DMS53 (cell line): ENCODE data around the gene ARHGEF28.

ENCODE experiments used
- DNase-seq: peaks from one replicate; lab custom pipeline; 2025; lab: John Stamatoyannopoulos, UW

The ARHGEF28 gene

DNA sequence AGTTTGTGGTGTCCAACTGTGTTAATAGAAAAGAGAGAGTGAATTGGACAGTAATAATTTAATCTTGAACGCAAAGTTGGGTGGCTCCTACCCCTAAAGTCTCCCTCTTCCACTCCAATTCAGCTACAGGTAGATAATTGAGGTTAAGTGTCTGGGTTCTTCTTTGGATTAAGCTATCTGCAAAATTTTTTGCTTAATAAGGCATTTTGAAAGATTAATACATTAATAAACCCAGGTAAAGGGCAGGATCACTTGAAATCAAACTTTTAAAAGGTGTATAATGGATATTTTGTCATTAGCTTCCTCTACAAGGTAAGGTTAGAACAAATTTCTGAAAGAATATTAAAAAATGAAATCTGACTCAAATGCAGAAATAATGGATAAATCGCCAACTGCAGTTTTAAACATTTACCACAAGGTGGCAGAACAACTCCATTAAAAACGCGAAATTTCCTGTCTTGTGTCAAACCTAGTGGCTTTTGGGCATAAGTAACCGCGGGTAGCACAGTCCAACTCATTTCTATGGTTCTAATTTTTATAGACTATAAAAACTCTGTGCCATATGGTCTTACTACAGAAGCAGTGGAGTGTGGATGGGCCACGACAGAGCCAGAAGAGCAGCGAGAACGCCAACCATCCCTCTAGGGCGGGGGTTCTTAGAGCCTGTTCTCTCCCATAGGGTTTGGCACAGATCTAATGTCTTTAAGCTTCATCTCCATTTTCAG is 276.5 kb downstream of the ARHGEF28 start:
- peak; percentile 73 for DNase-seq

DNA sequence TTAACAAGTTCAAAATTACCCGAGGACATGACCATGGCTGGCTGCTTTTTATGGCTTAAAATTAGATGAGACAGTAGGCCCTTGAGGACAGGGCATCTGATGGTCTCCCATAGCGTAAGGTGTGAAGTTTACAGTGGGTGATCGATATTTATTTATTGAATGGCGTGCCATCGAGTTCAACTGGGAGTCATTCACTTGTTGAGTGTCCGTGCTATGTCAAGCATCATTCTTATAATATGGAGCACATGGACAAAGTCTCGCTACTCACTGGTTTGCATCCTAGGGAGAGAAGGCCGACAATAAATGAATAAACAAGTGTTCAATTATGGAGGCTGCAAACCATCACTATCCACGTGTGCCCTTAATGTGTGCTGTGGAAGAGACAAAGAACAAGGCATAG is 277.2 kb downstream of the ARHGEF28 start:
- no peak for DNase-seq

DNA sequence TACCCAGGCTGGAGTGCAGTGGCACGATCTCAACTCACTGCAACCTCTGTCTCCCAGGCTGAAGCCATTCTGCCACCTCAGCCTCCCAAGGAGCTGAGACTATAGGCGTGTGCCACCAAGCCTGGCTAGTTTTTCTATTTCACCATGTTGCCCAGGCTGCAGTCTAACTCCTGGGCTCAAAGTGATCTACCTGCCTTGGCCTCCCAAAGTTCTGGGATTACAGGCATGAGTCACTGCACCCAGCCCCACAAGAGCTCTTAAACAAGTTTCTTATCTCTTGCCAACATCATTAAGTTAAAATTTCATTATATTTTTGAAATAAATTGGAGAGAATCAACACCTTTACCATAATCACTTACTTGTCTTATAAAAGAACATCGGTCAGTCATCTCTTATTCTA is 280.3 kb downstream of the ARHGEF28 start:
- DNase-seq = no peak

DNA sequence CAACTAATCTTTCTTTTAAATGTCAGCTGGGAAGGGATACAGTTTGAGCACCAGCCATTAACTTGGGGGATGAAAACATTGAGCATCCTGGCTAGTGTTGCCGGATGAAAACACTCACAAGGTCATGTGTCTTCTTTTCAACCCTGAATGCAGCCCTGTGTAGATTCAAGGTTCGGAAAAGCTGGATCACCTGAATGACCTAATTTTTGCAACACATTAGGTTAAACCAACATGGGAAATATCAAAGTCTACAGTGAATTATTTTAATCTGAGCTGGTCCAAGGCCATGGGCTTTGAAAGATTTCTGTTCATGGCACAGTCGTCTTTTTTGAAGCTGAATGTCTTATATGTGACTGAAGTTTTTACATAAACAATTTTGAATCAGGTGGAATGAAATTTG is 281.2 kb downstream of the ARHGEF28 start:
- no peak for DNase-seq

DNA sequence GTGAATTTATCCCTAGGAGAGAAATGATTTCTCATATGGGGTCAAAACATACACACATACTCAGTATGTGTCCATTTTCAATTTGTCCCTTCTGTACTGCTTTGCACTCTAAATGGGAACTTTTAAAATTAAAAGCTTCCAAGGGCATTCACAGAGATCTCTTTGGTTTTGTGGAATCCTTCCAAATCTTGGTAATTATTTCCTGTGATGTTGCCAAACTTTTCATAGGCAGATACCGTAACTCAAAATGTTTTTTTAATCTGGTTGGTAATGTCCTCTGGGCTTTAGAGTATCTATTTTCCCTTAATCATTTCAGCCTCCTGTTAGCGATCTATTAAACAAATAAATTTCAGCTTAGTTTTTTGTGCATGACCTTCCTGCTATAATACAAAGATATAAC is 282.4 kb downstream of the ARHGEF28 start:
- no peak for DNase-seq

DNA sequence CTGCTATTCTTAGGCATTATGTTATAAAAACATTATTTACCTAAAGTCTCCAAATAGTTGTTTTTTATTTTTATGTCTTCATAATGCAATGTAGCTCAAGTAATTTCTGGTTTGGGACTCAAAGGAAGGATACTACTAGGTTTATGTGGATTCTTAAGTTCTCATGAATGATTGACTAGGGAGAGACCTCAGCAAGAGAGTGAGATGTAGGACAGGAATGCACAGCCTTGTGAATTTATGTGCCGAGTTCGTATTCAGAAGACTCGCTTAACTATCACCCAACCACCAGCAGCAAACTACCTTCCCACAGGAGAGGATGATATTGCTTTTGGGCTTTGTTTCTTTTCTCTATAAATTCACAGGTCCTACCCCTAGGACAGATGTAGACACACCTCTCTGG is 282.9 kb downstream of the ARHGEF28 start:
- DNase-seq = no peak

DNA sequence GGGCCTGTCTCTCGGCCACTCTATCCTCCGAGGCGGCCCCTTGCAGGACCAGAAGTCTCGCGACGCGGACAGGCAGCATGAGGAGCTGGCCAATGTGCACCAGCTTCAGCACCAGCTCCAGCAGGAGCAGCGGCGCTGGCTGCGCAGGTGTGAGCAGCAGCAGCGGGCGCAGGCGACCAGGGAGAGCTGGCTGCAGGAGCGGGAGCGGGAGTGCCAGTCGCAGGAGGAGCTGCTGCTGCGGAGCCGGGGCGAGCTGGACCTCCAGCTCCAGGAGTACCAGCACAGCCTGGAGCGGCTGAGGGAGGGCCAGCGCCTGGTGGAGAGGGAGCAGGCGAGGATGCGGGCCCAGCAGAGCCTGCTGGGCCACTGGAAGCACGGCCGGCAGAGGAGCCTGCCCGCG is 283.5 kb downstream of the ARHGEF28 start:
- no peak for DNase-seq

DNA sequence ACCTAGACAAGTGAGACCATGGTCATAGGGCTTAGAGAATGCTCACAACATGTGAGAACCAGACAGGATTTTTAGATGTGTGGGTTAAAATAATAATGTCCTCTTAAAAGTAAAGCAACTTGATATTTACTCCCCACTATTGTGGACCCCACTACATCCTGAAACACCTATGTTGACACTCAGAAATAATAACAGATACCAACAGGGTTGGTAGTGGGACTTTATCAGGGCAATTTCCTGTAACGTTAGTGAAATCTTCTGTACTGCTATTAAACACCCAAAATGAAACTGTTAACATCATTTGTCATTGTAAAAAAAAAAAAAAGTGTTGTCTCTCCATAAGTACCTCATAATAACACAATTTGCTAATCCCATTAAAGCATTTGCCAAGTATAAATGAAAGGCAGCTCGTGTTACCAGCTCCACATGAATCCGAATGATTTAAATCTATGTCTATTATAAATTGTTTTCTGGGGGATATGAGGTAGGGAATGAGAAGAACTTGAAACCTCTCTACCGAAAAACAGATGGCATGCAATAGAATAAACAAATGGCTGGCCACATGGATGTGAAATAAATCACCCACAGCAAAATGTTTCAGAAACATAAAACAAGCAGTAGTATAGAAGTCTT is 285.9 kb downstream of the ARHGEF28 start:
- no peak for DNase-seq

DNA sequence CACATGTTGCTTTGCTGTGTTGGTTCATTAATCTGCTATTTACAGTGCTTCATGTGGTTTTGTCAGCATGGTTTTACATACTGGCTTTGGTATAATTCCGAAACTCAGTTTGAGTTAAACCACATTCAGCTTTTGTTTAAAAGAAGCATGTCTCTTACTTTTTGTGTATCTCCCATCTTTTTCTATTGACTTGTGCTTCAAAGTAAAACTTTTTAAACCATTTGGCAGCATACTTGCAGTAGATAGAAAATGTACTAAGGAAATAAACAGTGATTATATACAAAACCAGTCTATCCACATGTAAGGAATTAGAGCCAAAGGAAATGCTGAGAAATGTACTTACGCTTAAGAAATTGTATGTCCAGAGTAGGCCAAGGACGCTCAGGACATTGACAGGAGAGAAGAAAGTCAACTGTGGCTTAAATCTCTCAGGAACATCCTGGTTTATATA is 286.9 kb downstream of the ARHGEF28 start:
- DNase-seq = no peak

DNA sequence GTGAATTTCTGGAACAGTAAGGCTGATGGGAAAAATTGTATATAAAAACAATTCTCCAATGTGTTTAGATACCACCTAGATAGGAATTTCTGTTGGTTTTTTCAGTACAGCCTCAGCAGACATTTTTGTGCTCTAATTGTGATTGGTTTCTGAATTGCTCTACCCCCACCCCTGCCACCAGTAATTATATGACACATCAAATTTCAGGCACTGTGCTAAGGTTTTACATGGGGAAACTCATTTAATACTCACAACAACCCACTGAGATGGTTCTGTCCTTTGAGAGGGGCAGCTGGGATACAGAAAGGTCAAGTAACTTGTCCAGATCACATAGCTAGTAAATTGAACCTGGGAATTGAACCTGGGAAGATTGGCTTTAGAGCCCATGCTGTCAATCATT is 288.0 kb downstream of the ARHGEF28 start:
- no peak for DNase-seq

DNA sequence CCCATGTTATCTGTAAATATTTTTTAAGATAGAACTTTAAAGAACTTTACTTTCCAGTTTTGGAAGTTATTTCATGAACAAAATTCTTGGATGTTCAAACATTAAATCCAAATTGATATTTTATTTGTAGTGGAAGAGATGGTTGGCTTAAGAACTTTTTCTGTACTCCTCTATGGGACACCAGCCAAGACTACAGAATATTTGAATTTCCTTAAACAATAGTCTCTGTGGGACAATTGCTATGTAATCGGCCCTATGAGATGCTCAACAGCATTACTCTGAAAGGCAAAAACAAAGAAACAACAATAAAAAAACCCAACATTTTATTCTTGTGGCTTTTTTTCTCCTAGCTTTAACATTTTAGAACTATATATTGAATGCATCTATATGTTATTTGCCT is 289.3 kb downstream of the ARHGEF28 start:
- no peak for DNase-seq

DNA sequence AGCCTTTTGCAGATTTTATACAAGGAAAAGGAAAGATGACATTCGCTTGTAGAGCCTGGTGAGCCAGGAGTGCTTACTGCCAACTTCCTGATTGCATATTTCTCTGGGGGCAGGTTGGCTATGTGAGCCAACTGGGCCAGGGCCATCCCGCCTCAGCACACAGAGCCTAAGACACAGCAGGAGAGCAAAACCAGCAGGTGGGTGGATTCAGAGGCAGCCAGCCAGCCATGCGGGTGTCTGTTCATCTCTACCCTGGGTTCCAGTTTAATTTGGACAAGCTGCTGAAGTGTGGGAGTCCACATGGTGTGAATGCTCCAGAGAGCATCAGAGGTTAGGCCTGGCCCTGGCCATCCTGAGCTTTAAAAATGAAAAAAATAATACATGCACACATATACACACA is 291.4 kb downstream of the ARHGEF28 start:
- DNase-seq = no peak

DNA sequence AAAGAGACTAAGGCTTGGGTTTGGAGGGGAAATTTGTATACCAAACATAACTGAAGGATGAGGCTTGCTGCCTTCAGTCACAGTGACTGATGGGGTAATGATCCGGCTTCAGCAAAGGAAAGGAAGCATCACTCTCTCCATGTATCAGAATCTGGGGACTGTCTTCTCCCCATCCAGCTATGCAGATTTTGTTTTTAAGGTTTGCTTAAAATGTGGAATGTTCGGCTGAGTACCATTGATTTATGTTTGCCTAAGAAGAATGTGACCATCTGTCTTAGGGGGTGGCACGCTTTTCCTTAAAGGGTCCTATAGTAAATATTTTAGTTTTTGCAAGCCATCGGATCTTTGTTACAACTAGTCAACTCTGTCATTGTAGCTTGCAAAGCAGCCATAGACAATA is 291.9 kb downstream of the ARHGEF28 start:
- no peak for DNase-seq

DNA sequence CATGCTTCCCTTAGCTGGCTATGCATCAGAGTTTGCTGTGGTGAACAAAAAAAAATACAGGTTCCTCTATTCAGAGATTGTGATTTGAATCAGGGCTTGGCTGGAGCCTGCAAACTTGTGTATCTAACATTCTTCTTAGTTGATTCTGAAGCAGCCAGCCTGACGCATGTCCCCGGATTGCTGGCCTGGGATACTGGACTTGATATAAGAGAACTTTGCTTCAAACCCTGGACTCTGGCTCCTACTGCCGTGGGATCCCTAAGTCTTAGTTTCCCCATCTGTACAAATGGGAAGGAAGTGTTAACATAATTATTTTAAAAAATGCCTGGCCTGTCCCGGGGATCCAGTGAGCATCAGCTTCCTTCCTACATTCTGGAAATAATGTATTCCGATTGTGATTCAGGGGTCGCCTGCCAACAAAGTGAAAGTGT is 292.8 kb downstream of the ARHGEF28 start:
- no peak for DNase-seq

DNA sequence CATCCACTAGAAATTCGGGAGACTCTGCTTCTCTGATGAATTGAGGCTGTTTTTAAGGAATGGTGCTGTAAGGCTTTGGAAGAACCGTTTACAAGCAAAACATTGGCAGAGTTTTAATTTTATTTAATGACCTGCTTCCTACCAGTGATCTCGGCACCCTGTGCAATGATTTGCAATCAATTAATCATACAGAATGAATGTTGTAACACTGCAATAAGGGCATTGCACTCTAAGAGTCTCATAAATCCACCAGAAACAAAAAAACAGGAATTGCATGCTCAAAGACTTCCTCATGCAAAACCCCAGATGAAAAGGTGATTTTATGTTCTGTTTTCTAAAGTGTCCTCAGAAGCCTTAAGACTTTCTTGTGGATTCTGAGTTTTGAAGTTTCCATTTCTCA is 295.7 kb downstream of the ARHGEF28 start:
- no peak for DNase-seq

DNA sequence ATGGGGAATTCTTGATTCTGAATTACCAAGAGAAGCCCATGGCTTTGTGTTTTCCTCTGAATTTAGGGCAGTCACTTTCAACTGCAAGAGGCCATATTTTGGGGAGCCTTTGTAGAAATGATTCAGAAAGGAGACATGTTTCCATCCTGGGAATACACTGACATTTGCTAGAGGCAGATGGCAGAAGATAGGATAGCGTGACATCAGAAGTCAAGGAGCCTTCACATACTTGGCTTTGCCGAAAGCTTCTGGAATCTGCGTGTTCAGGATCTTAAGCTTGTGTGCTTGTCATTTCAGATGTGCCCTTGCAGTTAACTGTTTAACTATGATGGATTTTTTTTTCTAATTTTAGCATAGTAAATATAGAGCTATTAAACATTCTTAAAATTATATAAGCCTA is 296.2 kb downstream of the ARHGEF28 start:
- DNase-seq = no peak

DNA sequence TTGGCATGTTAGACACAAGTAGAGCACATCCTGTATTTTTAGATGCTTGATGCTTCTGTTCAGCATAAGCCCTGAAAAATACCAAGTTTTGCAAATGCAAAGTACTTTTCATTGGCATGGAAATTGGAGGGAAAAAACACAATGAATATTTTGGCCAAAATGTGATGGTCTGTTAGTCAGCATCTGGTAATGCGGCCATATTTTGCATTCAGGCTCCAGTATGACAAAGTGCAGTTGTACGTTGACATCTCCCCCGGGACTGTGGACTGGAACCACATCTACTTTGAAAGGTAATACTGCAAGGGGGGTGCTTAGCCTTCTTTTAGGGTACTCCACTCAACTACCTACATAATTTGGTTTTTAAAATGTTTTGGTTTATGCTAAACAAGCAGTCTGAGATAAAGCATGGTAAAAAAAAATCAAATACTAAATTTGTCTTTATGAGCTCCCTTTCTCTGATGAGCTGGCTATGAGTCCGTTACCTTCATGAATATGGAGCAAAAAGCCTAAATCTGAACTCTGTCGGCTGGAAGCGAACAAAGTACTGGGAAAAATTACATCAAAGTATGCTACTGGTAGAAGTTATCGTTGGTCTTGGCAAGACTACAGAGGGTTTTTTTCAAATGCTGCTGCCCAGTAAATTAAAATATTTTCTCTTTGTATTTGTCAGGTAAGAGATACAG is 297.0 kb downstream of the ARHGEF28 start:
- DNase-seq = no peak

DNA sequence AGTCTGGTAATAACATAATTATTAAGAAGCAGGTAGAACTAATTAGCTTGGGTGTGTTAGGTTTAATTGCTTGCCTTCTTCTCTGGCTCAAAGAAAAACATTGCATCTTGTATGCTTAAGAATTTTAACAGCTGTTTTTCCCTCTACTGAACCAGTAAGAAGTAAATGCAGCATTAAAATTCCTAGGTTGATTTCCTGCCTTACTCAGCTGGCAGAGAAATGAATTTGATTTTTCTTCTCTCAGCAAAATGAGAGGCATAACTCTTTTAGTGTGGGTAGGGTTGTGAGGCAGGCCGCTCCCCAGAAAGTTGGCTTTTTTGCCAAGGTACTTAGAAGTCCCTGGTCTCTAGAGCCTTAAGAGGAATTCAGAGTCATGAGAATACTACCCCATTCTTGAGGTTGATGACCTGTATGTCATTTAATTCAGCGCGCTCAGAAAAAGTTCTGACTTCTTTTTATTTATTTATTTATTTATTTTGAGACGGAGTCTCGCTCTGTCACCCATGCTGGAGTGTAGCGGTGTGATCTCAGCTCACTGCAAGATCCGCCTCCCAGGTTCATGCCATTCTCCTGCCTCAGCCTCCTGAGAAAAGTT is 302.6 kb downstream of the ARHGEF28 start:
- DNase-seq = no peak

DNA sequence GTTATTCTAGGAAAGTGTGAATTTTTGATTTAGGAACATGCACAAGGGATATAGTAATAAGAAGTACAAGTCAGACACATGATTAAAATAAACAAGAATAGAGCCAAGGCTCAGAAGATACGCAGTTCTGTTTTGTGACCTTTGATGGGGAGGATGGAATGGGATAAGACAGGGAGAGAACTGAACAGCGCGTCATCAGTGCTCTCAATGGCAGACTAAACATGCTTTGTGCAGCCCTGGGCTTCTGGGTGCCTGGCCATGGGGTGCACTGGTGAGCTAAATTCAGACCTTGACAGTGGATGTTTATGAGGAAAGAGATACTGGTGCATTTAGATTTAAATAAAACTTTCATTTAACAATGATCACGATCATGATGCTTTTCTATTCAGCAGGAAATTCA is 309.7 kb downstream of the ARHGEF28 start:
- DNase-seq = no peak

DNA sequence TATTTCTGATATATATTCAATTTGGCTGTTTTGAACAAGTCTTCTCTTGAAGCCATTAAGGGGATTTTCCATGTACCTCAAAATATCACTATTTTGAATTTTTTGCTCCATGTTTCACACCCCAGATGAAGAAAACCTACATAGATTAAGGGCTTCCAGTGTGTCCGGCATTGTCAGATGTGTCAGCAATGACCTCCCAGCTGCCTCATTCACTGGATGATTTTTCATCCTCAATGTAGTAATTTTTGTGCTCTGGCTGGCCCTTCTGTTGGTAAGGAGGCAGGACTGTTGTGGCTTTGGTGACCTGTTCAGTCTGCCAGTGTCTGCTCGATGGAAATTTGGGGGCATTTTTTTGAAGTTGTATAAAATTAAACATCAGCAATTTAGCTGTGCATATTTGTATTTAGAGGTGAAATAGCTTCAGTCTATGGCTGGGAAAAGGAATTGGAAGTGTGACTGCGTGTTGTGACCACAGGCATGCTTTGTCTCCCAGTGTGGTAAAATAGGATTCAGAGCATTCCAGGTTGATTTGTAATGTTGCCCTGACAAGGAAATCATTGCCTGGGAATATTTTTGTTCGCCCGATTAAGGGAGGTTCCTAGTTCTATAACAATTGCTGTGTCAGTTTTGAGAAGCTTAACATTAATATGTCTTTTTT is 312.4 kb downstream of the ARHGEF28 start:
- no peak for DNase-seq

DNA sequence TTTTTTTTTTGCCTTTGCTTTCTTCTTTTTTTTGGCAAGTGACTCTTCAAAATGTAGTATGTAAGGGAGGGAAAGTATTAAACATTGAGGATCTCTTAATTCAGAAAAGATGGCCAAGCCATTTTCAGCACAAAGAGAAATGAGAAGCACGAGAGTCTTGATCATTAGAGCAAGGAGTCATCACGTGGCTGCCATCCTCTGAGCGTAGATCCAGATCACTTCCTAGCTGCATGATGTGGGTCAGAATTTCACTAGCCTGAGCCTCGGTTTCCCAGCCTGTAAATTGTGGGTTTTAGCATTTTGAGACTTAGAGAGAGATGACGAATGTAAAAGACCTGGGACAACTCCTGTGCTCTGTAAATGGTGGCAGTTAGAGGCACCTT is 312.9 kb downstream of the ARHGEF28 start:
- DNase-seq = no peak

DNA sequence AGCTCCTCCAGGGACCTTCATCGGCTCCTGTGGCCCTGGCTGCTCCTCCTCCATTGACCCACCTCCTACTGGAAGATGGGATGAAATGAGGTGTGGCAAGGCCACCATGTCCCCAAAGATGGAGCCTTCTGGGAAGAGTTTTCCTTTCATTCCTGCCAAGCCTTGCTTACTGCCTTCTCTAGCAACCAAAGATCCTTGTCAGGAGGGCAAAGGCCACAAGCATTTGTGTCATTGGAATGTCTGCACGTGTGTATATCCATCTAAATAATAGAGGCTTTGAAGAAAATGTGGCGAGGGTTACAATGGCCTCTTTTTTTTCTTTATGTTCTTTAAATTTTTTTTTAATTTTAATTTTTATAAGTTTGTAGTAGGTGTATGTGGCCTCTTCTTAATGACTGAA is 313.6 kb downstream of the ARHGEF28 start:
- DNase-seq = no peak
